ENCODE measurements around the gene UBR3. TPM values are rescaled to one million over a fixed set of nuclear protein-coding genes. Genes with fewer than 3 reads are reported as not detected.

Gene UBR3
- total RNA-seq, 2 experiments from 2014 or later: 11.6 to 21.0 TPM

DNA sequence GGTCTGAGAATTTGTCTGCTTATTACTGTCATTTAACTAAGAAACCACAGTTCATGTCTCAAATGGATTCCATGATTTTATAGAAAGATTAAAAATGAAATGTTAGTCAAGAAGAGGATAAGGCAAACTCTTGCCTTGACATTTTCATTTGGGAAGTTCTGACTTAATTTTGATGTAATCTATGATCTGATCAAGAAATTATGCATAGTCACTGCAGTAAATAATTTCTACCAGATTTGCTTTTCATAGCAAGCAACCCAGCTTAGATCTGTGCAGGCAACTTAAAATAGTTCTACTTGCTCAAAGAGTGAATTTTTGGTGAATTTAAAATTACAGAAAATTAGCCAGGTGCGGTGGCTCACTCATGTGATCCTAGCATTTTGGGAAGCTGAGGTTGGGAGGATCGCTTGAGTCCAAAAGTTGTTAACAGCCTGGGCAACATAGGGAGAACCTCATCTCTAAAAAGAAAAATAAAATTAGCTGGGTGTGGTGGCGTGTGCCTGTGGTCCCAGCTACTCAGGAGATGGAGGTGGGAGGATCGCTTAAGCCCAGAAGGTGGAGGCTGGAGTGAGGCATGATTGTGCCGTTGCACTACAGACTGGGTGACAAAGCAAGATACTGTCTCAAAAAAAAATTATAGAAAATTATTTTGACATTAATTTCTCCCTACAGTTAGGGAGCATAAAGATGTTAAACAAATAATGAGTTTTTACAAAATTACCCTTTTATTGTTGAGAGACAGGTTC is 192.0 kb downstream of the UBR3 start:
- Histone ChIP-seq H3K36me3 (ENCODE audit: insufficient read depth, low read length) (no peaks in the 10 kb centered on the region), H3K4me3 (ENCODE audit: low read depth, low read length, poor library complexity, severe bottlenecking) (no peak overlapping the region), H2AFZ (ENCODE audit: low read length) (no peak overlapping the region), H3K4me1 (ENCODE audit: insufficient read depth, low read length, poor library complexity, severe bottlenecking) (no peaks in the 10 kb centered on the region), H4K20me1 (ENCODE audit: insufficient read depth, low read length) (no peaks in the 10 kb centered on the region), H3K9me2 (ENCODE audit: insufficient read depth, low read length) (no peaks in the 10 kb centered on the region), H3K27ac (ENCODE audit: low read depth, low read length, poor library complexity, severe bottlenecking) (no peak overlapping the region), H3K79me2 (ENCODE audit: insufficient read depth, low read depth, low read length) (no peaks in the 10 kb centered on the region), H3K9me3 (ENCODE audit: low read length) (no peaks in the 10 kb centered on the region), H3K4me2 (ENCODE audit: low read length) (no peak overlapping the region)
- ChIA-PET CTCF (ENCODE audit: unreplicated experiment) (no interaction called here), POLR2A (interaction anchor here (1.2 to 1.3 kb wide), 2 partner anchors 16 to 25 kb away, joined by 3 to 4 read pairs; no protein-coding TSS in a partner anchor)
- TF ChIP-seq, protein P1, sequence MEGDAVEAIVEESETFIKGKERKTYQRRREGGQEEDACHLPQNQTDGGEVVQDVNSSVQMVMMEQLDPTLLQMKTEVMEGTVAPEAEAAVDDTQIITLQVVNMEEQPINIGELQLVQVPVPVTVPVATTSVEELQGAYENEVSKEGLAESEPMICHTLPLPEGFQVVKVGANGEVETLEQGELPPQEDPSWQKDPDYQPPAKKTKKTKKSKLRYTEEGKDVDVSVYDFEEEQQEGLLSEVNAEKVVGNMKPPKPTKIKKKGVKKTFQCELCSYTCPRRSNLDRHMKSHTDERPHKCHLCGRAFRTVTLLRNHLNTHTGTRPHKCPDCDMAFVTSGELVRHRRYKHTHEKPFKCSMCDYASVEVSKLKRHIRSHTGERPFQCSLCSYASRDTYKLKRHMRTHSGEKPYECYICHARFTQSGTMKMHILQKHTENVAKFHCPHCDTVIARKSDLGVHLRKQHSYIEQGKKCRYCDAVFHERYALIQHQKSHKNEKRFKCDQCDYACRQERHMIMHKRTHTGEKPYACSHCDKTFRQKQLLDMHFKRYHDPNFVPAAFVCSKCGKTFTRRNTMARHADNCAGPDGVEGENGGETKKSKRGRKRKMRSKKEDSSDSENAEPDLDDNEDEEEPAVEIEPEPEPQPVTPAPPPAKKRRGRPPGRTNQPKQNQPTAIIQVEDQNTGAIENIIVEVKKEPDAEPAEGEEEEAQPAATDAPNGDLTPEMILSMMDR (conservative IDR thresholded peaks at IDR 0.05; ENCODE audit: low read length): no peak
- TF ChIP-seq EZH2phosphoT487 (IDR thresholded peaks at IDR 0.05; ENCODE audit: borderline replicate concordance, low read depth, low read length): no peak
- BruUV-seq (replicated peaks): no TSS peak
- intact Hi-C loops (cut with micrococcal nuclease; ENCODE audit: unreplicated experiment): no loop called here
- DNase-seq (ENCODE audit: low spot score): no peak

DNA sequence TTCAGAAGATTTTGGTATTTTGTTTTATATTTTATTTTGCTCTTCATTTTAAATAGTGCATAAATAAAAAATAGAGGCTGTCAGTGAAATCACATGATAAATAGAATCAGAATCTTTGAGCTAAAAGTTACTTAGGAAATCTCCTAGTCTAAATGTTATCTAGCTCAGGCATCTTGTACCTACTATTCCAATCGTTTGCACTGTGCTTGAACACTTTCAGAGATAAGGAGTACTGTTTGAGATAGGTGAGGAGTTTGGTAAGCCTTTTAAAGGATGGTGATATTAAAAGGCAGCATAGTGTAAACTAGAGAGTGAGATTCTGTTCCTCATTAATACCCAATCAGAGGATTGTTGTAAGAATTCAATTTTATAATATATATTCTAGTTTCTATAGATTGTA is 193.5 kb downstream of the UBR3 start:
- Histone ChIP-seq H3K36me3 (ENCODE audit: insufficient read depth, low read length) (no peaks in the 10 kb centered on the region), H3K79me2 (ENCODE audit: insufficient read depth, low read depth, low read length) (no peaks in the 10 kb centered on the region), H3K9me3 (ENCODE audit: low read length) (no peaks in the 10 kb centered on the region), H3K4me2 (ENCODE audit: low read length) (no peak overlapping the region), H3K4me3 (ENCODE audit: low read depth, low read length, poor library complexity, severe bottlenecking) (no peak overlapping the region), H3K9me2 (ENCODE audit: insufficient read depth, low read length) (no peaks in the 10 kb centered on the region), H3K27ac (ENCODE audit: low read depth, low read length, poor library complexity, severe bottlenecking) (no peak overlapping the region), H2AFZ (ENCODE audit: low read length) (no peak overlapping the region), H4K20me1 (ENCODE audit: insufficient read depth, low read length) (no peaks in the 10 kb centered on the region), H3K4me1 (ENCODE audit: insufficient read depth, low read length, poor library complexity, severe bottlenecking) (no peaks in the 10 kb centered on the region)
- ChIA-PET POLR2A (interaction anchor here (0.5 to 1.2 kb wide), 3 partner anchors 8 to 147 kb away, joined by 3 to 6 read pairs (median 3); no protein-coding TSS in a partner anchor), CTCF (ENCODE audit: unreplicated experiment) (no interaction called here)
- BruUV-seq (replicated peaks): no TSS peak
- DNase-seq (ENCODE audit: low spot score): no peak
- TF ChIP-seq, protein P1 (conservative IDR thresholded peaks at IDR 0.05; ENCODE audit: low read length): no peak
- TF ChIP-seq EZH2phosphoT487 (IDR thresholded peaks at IDR 0.05; ENCODE audit: borderline replicate concordance, low read depth, low read length): no peak
- intact Hi-C loops (cut with micrococcal nuclease; ENCODE audit: unreplicated experiment): no loop called here

DNA sequence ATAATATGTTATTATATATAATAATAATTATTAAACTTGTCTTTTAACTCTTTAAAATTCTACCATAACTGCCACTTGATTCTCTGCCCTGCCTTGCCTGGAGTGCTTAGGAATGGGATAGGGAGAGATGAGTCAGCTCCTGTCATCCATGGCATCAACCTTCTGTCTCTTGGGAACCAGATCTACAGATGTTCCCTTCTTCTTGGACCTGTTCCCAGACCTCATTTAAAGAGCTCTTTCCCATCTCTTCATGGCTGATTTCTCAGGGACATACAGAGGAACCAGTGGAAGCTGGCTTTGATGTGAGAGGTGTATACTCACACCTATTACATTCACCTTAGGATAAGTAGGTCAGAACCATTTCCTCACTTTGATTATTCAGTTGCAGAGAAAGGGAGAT is 195.4 kb downstream of the UBR3 start:
- no peaks in the 10 kb centered on the region for H3K9me3 ChIP-seq (ENCODE audit: low read length)
- H3K4me3 ChIP-seq (ENCODE audit: low read depth, low read length, poor library complexity, severe bottlenecking): no peak overlapping the region
- H3K36me3 ChIP-seq (ENCODE audit: insufficient read depth, low read length): no peaks in the 10 kb centered on the region
- H3K27ac ChIP-seq (ENCODE audit: low read depth, low read length, poor library complexity, severe bottlenecking): no peak overlapping the region
- no peak for DNase-seq (ENCODE audit: low spot score)
- intact Hi-C loops (cut with micrococcal nuclease; ENCODE audit: unreplicated experiment): no loop called here
- no peak overlapping the region for H2AFZ ChIP-seq (ENCODE audit: low read length)
- no peak for TF ChIP-seq EZH2phosphoT487 (IDR thresholded peaks at IDR 0.05; ENCODE audit: borderline replicate concordance, low read depth, low read length)
- TF ChIP-seq, protein P1 (conservative IDR thresholded peaks at IDR 0.05; ENCODE audit: low read length): no peak
- no peak overlapping the region for H3K4me2 ChIP-seq (ENCODE audit: low read length)
- POLR2A ChIA-PET: interaction anchor here (1.3 kb wide), 1 partner anchor 16 kb away, joined by 3 read pairs; no protein-coding TSS in a partner anchor
- H3K4me1 ChIP-seq (ENCODE audit: insufficient read depth, low read length, poor library complexity, severe bottlenecking): no peaks in the 10 kb centered on the region
- H3K9me2 ChIP-seq (ENCODE audit: insufficient read depth, low read length): no peaks in the 10 kb centered on the region
- H3K79me2 ChIP-seq (ENCODE audit: insufficient read depth, low read depth, low read length): no peaks in the 10 kb centered on the region
- no TSS peak for BruUV-seq (replicated peaks)
- CTCF ChIA-PET (ENCODE audit: unreplicated experiment): no interaction called here
- H4K20me1 ChIP-seq (ENCODE audit: insufficient read depth, low read length): no peaks in the 10 kb centered on the region

Measured in OCI-LY7 (cell line).